DND-41 (cell line): ENCODE data around the gene IL3.

Experiments
- CTCF ChIP-seq: IDR thresholded peaks from 2 replicates; pipeline ENCODE4 v1.5.1; 2012; ENCODE audit warnings: borderline replicate concordance, low read length, moderate library complexity, mild to moderate bottlenecking; ENCODE audit not compliant: poor library complexity, severe bottlenecking; ENCODE audit errors: extremely low read depth
- EZH2 ChIP-seq: IDR thresholded peaks from 3 replicates; pipeline ENCODE4 v1.6.1; 2012; ENCODE audit warnings: borderline replicate concordance, low read depth, mild to moderate bottlenecking, moderate library complexity, low read length, inconsistent platforms; ENCODE audit not compliant: severe bottlenecking

GRCh38 chr5:132103969-132104391 is 43.5 kb downstream of the IL3 start:
- TF ChIP-seq CTCF: peak; percentile 4
- no peak for TF ChIP-seq EZH2
